DOHH2 (cell line): ENCODE results near the gene TCERG1L.

ENCODE experiments used
- CTCF ChIP-seq: fragments of 200-600 bp; sonication (generic); IDR thresholded peaks from one replicate; pipeline ENCODE4 v1.5.1; 2014; ENCODE audit warnings: antibody characterized with exemption, mild to moderate bottlenecking, low read depth, low read length; ENCODE audit not compliant: poor library complexity, severe bottlenecking
- EZH2phosphoT487 ChIP-seq: fragments of 200-600 bp; sonication (generic); IDR thresholded peaks from 2 replicates; pipeline ENCODE4 v1.6.1; 2017; ENCODE audit warnings: borderline replicate concordance, mild to moderate bottlenecking, antibody characterized with exemption, low read length, moderate library complexity, mixed read lengths

- TF ChIP-seq CTCF, result no peak
- TF ChIP-seq EZH2phosphoT487, result no peak
These were observed 201.8 kb downstream of the TCERG1L start for GRCh38 chr10:131109726-131110125.
